ENCODE data around the gene SESN3. TPM values are rescaled to one million over a fixed set of nuclear protein-coding genes. Genes with fewer than 3 reads are reported as not detected.
A peak's percentile ranks its signal among the peaks of the same experiment; 100 is the strongest.

Gene SESN3
- total RNA-seq, 3 donors from 2014 or later (not counting 1 experiment from before 2014, with no cell fraction given): 5.5 to 10.2 (median 7.6) TPM

- Histone ChIP-seq H3K4me3 (ENCODE audit: low read length) (no peak overlapping the region), H3K27ac (ENCODE audit: low read length) (peak overlapping the region; percentile 56), H3K36me3 (ENCODE audit: control insufficient read depth, insufficient read depth, low read length) (no peaks in the 10 kb centered on the region), H3K4me1 (ENCODE audit: control insufficient read depth, insufficient read depth, low read length) (peaks cover 12% of the 10 kb centered on the region), H3K27me3 (ENCODE audit: control insufficient read depth, insufficient read depth, low read length) (no peaks in the 10 kb centered on the region), H3K9me3 (ENCODE audit: control insufficient read depth, insufficient read depth, low read length) (no peaks in the 10 kb centered on the region)
- Mint-ChIP-seq H3K9me3 (no peaks in the 10 kb centered on the region), H3K4me1 (peaks cover 0 to 14% of the 10 kb centered on the region in 2 donors), H3K27ac (no peak overlapping the region), H3K4me3 (no peak overlapping the region), H3K27me3 (ENCODE audit: low read depth in 2 of 2) (peaks cover 2 to 7% of the 10 kb centered on the region in 2 donors), H3K36me3 (no peaks in the 10 kb centered on the region)
- ATAC-seq (no peak), DNase-seq (no peak)
- TF ChIP-seq CTCF (IDR thresholded peaks at IDR 0.05): no peak
- intact Hi-C loops (cut with micrococcal nuclease): loop anchor here (2.0 kb wide), 1 partner anchor 25 kb away; the partner anchor contains the start of gene SESN3
- 86% methylated on average over 4 of the region's 4 CpGs for WGBS (ENCODE audit: insufficient coverage)
These were observed 24.5 kb upstream of the SESN3 start for GRCh38 chr11:95255251-95256145.

- intact Hi-C loops (cut with micrococcal nuclease): loop anchor here (2.0 kb wide), 1 partner anchor 24 kb away; the partner anchor contains the start of gene SESN3
- ATAC-seq: no peak
- H3K4me3 ChIP-seq (ENCODE audit: low read length): no peak overlapping the region
- Mint-ChIP-seq H3K27me3 (ENCODE audit: low read depth in 2 of 2) (peaks cover 2 to 7% of the 10 kb centered on the region in 2 donors), H3K4me1 (peaks cover 0 to 14% of the 10 kb centered on the region in 2 donors), H3K9me3 (no peaks in the 10 kb centered on the region), H3K36me3 (no peaks in the 10 kb centered on the region), H3K4me3 (no peak overlapping the region), H3K27ac (no peak overlapping the region)
- no peak for TF ChIP-seq CTCF (IDR thresholded peaks at IDR 0.05)
- no peak for DNase-seq
- H3K9me3 ChIP-seq (ENCODE audit: control insufficient read depth, insufficient read depth, low read length): no peaks in the 10 kb centered on the region
- peak overlapping the region; percentile 56 for H3K27ac ChIP-seq (ENCODE audit: low read length)
- no peaks in the 10 kb centered on the region for H3K36me3 ChIP-seq (ENCODE audit: control insufficient read depth, insufficient read depth, low read length)
- H3K4me1 ChIP-seq (ENCODE audit: control insufficient read depth, insufficient read depth, low read length): peaks cover 12% of the 10 kb centered on the region
- H3K27me3 ChIP-seq (ENCODE audit: control insufficient read depth, insufficient read depth, low read length): no peaks in the 10 kb centered on the region
These were observed 23.7 kb upstream of the SESN3 start for GRCh38 chr11:95254716-95255115.

- Histone ChIP-seq H3K27me3 (ENCODE audit: control insufficient read depth, insufficient read depth, low read length) (no peaks in the 10 kb centered on the region), H3K9me3 (ENCODE audit: control insufficient read depth, insufficient read depth, low read length) (no peaks in the 10 kb centered on the region), H3K4me1 (ENCODE audit: control insufficient read depth, insufficient read depth, low read length) (peaks cover 12% of the 10 kb centered on the region), H3K27ac (ENCODE audit: low read length) (peak overlapping the region; percentile 75), H3K4me3 (ENCODE audit: low read length) (peak overlapping the region; percentile 31), H3K36me3 (ENCODE audit: control insufficient read depth, insufficient read depth, low read length) (no peaks in the 10 kb centered on the region)
- peaks cover 2 to 7% of the 10 kb centered on the region in 2 donors for H3K27me3 Mint-ChIP-seq (ENCODE audit: low read depth in 2 of 2)
- TF ChIP-seq CTCF (IDR thresholded peaks at IDR 0.05): no peak
- 12% methylated on average over 8 of the region's 8 CpGs for WGBS (ENCODE audit: insufficient coverage)
- peaks cover 0 to 14% of the 10 kb centered on the region in 2 donors for H3K4me1 Mint-ChIP-seq
- intact Hi-C loops (cut with micrococcal nuclease): loop anchor here (2.0 kb wide), 1 partner anchor 23 kb away; the partner anchor contains the start of gene SESN3
- H3K27ac Mint-ChIP-seq: peak overlapping the region in 1 of 2 donors; percentile 78
- no peaks in the 10 kb centered on the region for H3K36me3 Mint-ChIP-seq
- H3K9me3 Mint-ChIP-seq: no peaks in the 10 kb centered on the region
- peak; percentile 57 to 92 for DNase-seq
- ATAC-seq: peak; percentile 95 to 100 (median 99)
- H3K4me3 Mint-ChIP-seq: peak overlapping the region; percentile 75
These were observed 23.2 kb upstream of the SESN3 start for GRCh38 chr11:95254131-95254704.
